ENCODE data around the gene ZNF197. TPM values are rescaled to one million over a fixed set of nuclear protein-coding genes. Genes with fewer than 3 reads are reported as not detected.
A peak's percentile ranks its signal among the peaks of the same experiment; 100 is the strongest.
"Not testable (repeated sequence)": the region's sequence is repeated elsewhere in the genome, so short reads cannot be mapped to it uniquely, and the experiment has no call there.

Gene ZNF197
- total RNA-seq = 28.8 TPM

GRCh38 chr3:44624749-44625480 lies at the start of gene ZNF197:
ZNF197 (plus strand) TSS chr3:44625036; CDS start chr3:44629155, 4,119 bp downstream.
- DNase-seq = peak; percentile 96

- DNase-seq = no peak
Observed at GRCh38 chr3:44576613-44577012, 48.2 kb upstream of the ZNF197 start.

- not testable (repeated sequence) for DNase-seq
Observed at GRCh38 chr3:44577354-44577952, 47.4 kb upstream of the ZNF197 start.

- DNase-seq = not testable (repeated sequence)
Observed at GRCh38 chr3:44578316-44578715, 46.5 kb upstream of the ZNF197 start.

- DNase-seq = not testable (repeated sequence)
Observed at GRCh38 chr3:44578924-44579515, 45.8 kb upstream of the ZNF197 start.

GRCh38 chr3:44579749-44580148 lies 45.1 kb upstream of the ZNF197 start:
- not testable (repeated sequence) for DNase-seq

- not testable (repeated sequence) for DNase-seq
Observed at GRCh38 chr3:44580971-44581370, 43.9 kb upstream of the ZNF197 start.

- peak; percentile 95 for DNase-seq
Observed at GRCh38 chr3:44584646-44585501, 40.0 kb upstream of the ZNF197 start, which contains the start of gene ZNF660. ZNF660 (plus strand) TSS chr3:44584964; CDS start chr3:44594194, 9,230 bp downstream.

GRCh38 chr3:44596621-44597020 lies 28.2 kb upstream of the ZNF197 start:
- no peak for DNase-seq

GRCh38 chr3:44601749-44602148 lies 23.1 kb upstream of the ZNF197 start:
- no peak for DNase-seq

- no peak for DNase-seq
Observed at GRCh38 chr3:44612678-44613077, 12.2 kb upstream of the ZNF197 start.

GRCh38 chr3:44628716-44629115 lies 3.9 kb downstream of the ZNF197 start:
- DNase-seq = no peak

- DNase-seq = no peak
Observed at GRCh38 chr3:44632193-44632592, 7.4 kb downstream of the ZNF197 start.

GRCh38 chr3:44642337-44642736 lies 17.5 kb downstream of the ZNF197 start:
- no peak for DNase-seq

GRCh38 chr3:44643024-44643423 lies 18.2 kb downstream of the ZNF197 start:
- DNase-seq = no peak

GRCh38 chr3:44647771-44648170 lies 22.9 kb downstream of the ZNF197 start:
- DNase-seq = no peak

GRCh38 chr3:44648564-44649229 lies 23.9 kb downstream of the ZNF197 start, which contains the start of gene ZNF35:
ZNF35 (plus strand) TSS chr3:44648732; CDS start chr3:44651068, 2,336 bp downstream.
- DNase-seq = peak; percentile 90

GRCh38 chr3:44649709-44650108 lies 24.9 kb downstream of the ZNF197 start:
- no peak for DNase-seq

GRCh38 chr3:44654039-44654438 lies 29.2 kb downstream of the ZNF197 start:
- DNase-seq = peak; percentile 14

GRCh38 chr3:44659015-44659414 lies 34.2 kb downstream of the ZNF197 start:
- no peak for DNase-seq

GRCh38 chr3:44659434-44659833 lies 34.6 kb downstream of the ZNF197 start:
- DNase-seq = no peak

- no peak for DNase-seq
Observed at GRCh38 chr3:44661189-44661588, 36.4 kb downstream of the ZNF197 start.
